ENCODE data around the gene SLC6A8.

- no peak for TF ChIP-seq EZH2phosphoT487 (IDR thresholded peaks at IDR 0.05; ENCODE audit: insufficient read depth, low read depth)
- no peak for TF ChIP-seq EZH2 (IDR thresholded peaks at IDR 0.05; ENCODE audit: insufficient read depth, poor library complexity, severe bottlenecking)
These were observed 19.1 kb downstream of the SLC6A8 start for GRCh38 chrX:153706799-153707198.
